Esophagus muscularis mucosa (tissue), 3 donors: Measurements from ENCODE around the gene ABHD12.

Source experiments
- POLR2A ChIP-seq: fragments of 450-650 bp; IDR thresholded peaks from one replicate; pipeline ENCODE4 v1.6.1; 2017; ENCODE audit warnings: antibody characterized with exemption, moderate library complexity, mild to moderate bottlenecking, low read depth
- POLR2AphosphoS5 ChIP-seq, 2 donors: sonication (generic); formaldehyde crosslinking; IDR thresholded peaks; one replicate each; pipeline ENCODE4 v1.6.1; 2017; ENCODE audit warnings: antibody characterized with exemption in 2 of 2
- TF ChIP-seq, protein P1 (sequence below), 3 experiments: fragments of 200-600 bp in 2 of 3; fragments of 450-650 bp in 1 of 3; sonication (generic) in 2 of 3; IDR thresholded peaks; one replicate each; pipeline ENCODE4 v1.5.1; 2017 to 2019; ENCODE audit warnings: antibody characterized with exemption in 3 of 3, mild to moderate bottlenecking in 2 of 3, moderate library complexity in 1 of 3

DNA sequence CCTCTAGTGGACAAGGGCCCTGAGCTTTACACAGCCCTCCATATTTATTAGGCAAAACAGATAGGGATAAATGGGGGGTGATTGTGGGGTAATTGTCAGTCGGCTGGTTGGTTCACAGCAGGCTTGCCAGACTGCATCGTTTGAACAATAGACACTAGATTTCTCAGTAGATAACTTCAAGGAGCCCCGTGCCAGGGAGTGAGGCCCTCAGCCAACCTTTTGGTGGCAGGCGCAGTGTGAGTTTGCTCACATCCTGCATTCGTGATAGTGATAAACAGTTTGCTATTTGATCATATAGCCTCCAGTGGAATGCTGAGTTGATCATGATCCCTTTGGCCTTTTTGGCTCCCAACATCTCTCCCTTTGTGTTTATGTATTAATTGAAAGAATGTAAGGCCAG, 3.6 kb upstream of the ABHD12 start:
- TF ChIP-seq POLR2AphosphoS5 (IDR thresholded peaks at IDR 0.05) (no peak), POLR2A (no peak)
- TF ChIP-seq, protein P1, sequence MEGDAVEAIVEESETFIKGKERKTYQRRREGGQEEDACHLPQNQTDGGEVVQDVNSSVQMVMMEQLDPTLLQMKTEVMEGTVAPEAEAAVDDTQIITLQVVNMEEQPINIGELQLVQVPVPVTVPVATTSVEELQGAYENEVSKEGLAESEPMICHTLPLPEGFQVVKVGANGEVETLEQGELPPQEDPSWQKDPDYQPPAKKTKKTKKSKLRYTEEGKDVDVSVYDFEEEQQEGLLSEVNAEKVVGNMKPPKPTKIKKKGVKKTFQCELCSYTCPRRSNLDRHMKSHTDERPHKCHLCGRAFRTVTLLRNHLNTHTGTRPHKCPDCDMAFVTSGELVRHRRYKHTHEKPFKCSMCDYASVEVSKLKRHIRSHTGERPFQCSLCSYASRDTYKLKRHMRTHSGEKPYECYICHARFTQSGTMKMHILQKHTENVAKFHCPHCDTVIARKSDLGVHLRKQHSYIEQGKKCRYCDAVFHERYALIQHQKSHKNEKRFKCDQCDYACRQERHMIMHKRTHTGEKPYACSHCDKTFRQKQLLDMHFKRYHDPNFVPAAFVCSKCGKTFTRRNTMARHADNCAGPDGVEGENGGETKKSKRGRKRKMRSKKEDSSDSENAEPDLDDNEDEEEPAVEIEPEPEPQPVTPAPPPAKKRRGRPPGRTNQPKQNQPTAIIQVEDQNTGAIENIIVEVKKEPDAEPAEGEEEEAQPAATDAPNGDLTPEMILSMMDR (IDR thresholded peaks at IDR 0.05), result no peak
